ENCODE results near the gene ULK4.

The ULK4 gene

GRCh38 chr3:41640076-41640475 is 321.8 kb downstream of the ULK4 start:
- TF ChIP-seq EZH2phosphoT487 (IDR thresholded peaks at IDR 0.05; ENCODE audit: borderline replicate concordance): no peak
- TF ChIP-seq, protein P1, sequence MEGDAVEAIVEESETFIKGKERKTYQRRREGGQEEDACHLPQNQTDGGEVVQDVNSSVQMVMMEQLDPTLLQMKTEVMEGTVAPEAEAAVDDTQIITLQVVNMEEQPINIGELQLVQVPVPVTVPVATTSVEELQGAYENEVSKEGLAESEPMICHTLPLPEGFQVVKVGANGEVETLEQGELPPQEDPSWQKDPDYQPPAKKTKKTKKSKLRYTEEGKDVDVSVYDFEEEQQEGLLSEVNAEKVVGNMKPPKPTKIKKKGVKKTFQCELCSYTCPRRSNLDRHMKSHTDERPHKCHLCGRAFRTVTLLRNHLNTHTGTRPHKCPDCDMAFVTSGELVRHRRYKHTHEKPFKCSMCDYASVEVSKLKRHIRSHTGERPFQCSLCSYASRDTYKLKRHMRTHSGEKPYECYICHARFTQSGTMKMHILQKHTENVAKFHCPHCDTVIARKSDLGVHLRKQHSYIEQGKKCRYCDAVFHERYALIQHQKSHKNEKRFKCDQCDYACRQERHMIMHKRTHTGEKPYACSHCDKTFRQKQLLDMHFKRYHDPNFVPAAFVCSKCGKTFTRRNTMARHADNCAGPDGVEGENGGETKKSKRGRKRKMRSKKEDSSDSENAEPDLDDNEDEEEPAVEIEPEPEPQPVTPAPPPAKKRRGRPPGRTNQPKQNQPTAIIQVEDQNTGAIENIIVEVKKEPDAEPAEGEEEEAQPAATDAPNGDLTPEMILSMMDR (conservative IDR thresholded peaks at IDR 0.05; ENCODE audit: low read length): no peak
- no peaks in the 10 kb centered on the region for H3K9me3 ChIP-seq (ENCODE audit: insufficient read depth, low read depth, low read length)
- no peak overlapping the region for H2AFZ ChIP-seq (ENCODE audit: low read length)
- no peak overlapping the region for H3K4me2 ChIP-seq (ENCODE audit: low read depth, low read length, poor library complexity, severe bottlenecking)
- H3K79me2 ChIP-seq (ENCODE audit: insufficient read depth, low read length): no peaks in the 10 kb centered on the region
- no peak overlapping the region for H3K9ac ChIP-seq (ENCODE audit: low read depth, low read length, poor library complexity, severe bottlenecking)
- no peaks in the 10 kb centered on the region for H3K4me1 ChIP-seq (ENCODE audit: insufficient read depth, low read length, poor library complexity, severe bottlenecking)
- no peak overlapping the region for H3K4me3 ChIP-seq (ENCODE audit: low read length, poor library complexity, severe bottlenecking)
- H3F3A ChIP-seq (ENCODE audit: low read depth): no peaks in the 10 kb centered on the region
- H3K27me3 ChIP-seq (ENCODE audit: insufficient read depth, low read length, poor library complexity, severe bottlenecking): no peaks in the 10 kb centered on the region
- H4K20me1 ChIP-seq (ENCODE audit: insufficient read depth, low read length, poor library complexity, severe bottlenecking): no peaks in the 10 kb centered on the region
- no peaks in the 10 kb centered on the region for H3K9me2 ChIP-seq (replicated peaks; ENCODE audit: low read depth, low read length)
- H3K36me3 ChIP-seq (ENCODE audit: insufficient read depth, low read length): no peaks in the 10 kb centered on the region

- H3K4me3 ChIP-seq (ENCODE audit: low read length, poor library complexity, severe bottlenecking): no peak overlapping the region
- no peak overlapping the region for H3K9ac ChIP-seq (ENCODE audit: low read depth, low read length, poor library complexity, severe bottlenecking)
- TF ChIP-seq EZH2phosphoT487 (IDR thresholded peaks at IDR 0.05; ENCODE audit: borderline replicate concordance): no peak
- TF ChIP-seq, protein P1 (conservative IDR thresholded peaks at IDR 0.05; ENCODE audit: low read length): no peak
These were observed 323.5 kb downstream of the ULK4 start for GRCh38 chr3:41638381-41638780.

GRCh38 chr3:41632700-41633099 is 329.2 kb downstream of the ULK4 start:
- no peak overlapping the region for H3K9ac ChIP-seq (ENCODE audit: low read depth, low read length, poor library complexity, severe bottlenecking)
- no peaks in the 10 kb centered on the region for H3K4me1 ChIP-seq (ENCODE audit: insufficient read depth, low read length, poor library complexity, severe bottlenecking)
- no peak overlapping the region for H2AFZ ChIP-seq (ENCODE audit: low read length)
- no peaks in the 10 kb centered on the region for H3K27me3 ChIP-seq (ENCODE audit: insufficient read depth, low read length, poor library complexity, severe bottlenecking)
- H3K9me2 ChIP-seq (replicated peaks; ENCODE audit: low read depth, low read length): no peaks in the 10 kb centered on the region
- no peaks in the 10 kb centered on the region for H3K79me2 ChIP-seq (ENCODE audit: insufficient read depth, low read length)
- no peaks in the 10 kb centered on the region for H3K9me3 ChIP-seq (ENCODE audit: insufficient read depth, low read depth, low read length)
- H3K36me3 ChIP-seq (ENCODE audit: insufficient read depth, low read length): no peaks in the 10 kb centered on the region
- H3K4me2 ChIP-seq (ENCODE audit: low read depth, low read length, poor library complexity, severe bottlenecking): no peak overlapping the region
- no peak for TF ChIP-seq EZH2phosphoT487 (IDR thresholded peaks at IDR 0.05; ENCODE audit: borderline replicate concordance)
- TF ChIP-seq, protein P1 (conservative IDR thresholded peaks at IDR 0.05; ENCODE audit: low read length): no peak
- no peaks in the 10 kb centered on the region for H4K20me1 ChIP-seq (ENCODE audit: insufficient read depth, low read length, poor library complexity, severe bottlenecking)
- H3K4me3 ChIP-seq (ENCODE audit: low read length, poor library complexity, severe bottlenecking): no peak overlapping the region
- H3F3A ChIP-seq (ENCODE audit: low read depth): no peaks in the 10 kb centered on the region

More at GRCh38 chr3:41638381-41638780, 323.5 kb downstream of the ULK4 start:
- Histone ChIP-seq H3K9me3 (ENCODE audit: insufficient read depth, low read depth, low read length) (no peaks in the 10 kb centered on the region), H3K4me1 (ENCODE audit: insufficient read depth, low read length, poor library complexity, severe bottlenecking) (no peaks in the 10 kb centered on the region), H4K20me1 (ENCODE audit: insufficient read depth, low read length, poor library complexity, severe bottlenecking) (no peaks in the 10 kb centered on the region), H3F3A (ENCODE audit: low read depth) (no peaks in the 10 kb centered on the region), H3K27me3 (ENCODE audit: insufficient read depth, low read length, poor library complexity, severe bottlenecking) (no peaks in the 10 kb centered on the region), H3K79me2 (ENCODE audit: insufficient read depth, low read length) (no peaks in the 10 kb centered on the region), H3K36me3 (ENCODE audit: insufficient read depth, low read length) (no peaks in the 10 kb centered on the region), H2AFZ (ENCODE audit: low read length) (no peak overlapping the region), H3K9me2 (replicated peaks; ENCODE audit: low read depth, low read length) (no peaks in the 10 kb centered on the region), H3K4me2 (ENCODE audit: low read depth, low read length, poor library complexity, severe bottlenecking) (no peak overlapping the region)
